Coronary artery (tissue), 2 donors: ENCODE measurements around the gene NT5C2.
A peak's percentile ranks its signal among the peaks of the same experiment; 100 is the strongest.

Experiments
- DNase-seq: peaks from one replicate; pipeline ENCODE4 v3.0.0-alpha.2; 2017; ENCODE audit warnings: low spot score
- H3K27ac ChIP-seq, 2 donors: fragments of 200-600 bp; sonication (generic); one replicate each; pipeline ENCODE4 v1.5.1; 2016 to 2019
- H3K4me3 ChIP-seq: fragments of 200-600 bp; sonication (generic); 2 replicates; pipeline ENCODE4 v1.5.1; 2016; ENCODE audit warnings: mild to moderate bottlenecking, moderate library complexity
- TF ChIP-seq, protein P1 (sequence below): fragments of 200-600 bp; sonication (generic); IDR thresholded peaks from one replicate; pipeline ENCODE4 v1.5.1; 2019; ENCODE audit warnings: antibody characterized with exemption

Gene NT5C2

DNA sequence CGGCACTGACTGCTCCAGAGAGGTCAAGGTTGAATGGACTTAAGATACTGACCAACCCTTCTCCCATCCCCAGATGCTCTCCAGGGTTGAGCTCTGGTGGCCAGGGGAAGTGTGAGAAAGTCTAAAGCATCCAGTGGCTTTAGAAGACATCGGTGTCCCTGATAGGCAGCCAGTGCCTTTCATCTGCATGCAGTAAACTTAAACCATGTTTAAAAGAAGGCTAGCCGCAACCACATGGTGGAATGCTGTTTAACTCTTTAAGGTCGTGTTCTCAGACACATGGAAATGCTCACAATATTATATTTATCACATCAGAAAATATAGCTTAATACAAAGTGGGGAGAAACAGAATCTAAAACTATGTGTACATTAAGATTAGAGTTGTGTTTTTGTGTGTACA lies 138.0 kb downstream of the NT5C2 start:
- TF ChIP-seq, protein P1, sequence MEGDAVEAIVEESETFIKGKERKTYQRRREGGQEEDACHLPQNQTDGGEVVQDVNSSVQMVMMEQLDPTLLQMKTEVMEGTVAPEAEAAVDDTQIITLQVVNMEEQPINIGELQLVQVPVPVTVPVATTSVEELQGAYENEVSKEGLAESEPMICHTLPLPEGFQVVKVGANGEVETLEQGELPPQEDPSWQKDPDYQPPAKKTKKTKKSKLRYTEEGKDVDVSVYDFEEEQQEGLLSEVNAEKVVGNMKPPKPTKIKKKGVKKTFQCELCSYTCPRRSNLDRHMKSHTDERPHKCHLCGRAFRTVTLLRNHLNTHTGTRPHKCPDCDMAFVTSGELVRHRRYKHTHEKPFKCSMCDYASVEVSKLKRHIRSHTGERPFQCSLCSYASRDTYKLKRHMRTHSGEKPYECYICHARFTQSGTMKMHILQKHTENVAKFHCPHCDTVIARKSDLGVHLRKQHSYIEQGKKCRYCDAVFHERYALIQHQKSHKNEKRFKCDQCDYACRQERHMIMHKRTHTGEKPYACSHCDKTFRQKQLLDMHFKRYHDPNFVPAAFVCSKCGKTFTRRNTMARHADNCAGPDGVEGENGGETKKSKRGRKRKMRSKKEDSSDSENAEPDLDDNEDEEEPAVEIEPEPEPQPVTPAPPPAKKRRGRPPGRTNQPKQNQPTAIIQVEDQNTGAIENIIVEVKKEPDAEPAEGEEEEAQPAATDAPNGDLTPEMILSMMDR = no peak
- DNase-seq = no peak

DNA sequence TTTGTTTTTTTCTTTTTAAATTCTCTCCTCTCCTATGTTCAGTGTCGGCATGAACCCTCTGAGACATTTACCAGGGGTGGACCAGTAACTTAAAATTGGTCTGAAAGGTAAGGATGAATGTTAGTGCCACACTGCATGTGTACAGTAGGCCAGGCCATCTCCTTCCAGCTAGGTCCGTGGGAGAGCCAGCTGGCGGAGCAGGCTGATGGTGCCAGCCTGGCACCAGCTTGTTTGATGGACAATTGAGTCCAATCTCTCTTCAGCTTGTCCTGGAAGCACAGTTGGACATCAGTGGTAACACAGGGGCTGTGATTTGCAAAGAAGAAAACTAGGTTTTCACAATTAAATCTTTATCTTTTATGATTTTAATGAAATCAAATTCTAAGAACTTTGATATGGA lies 138.5 kb downstream of the NT5C2 start:
- DNase-seq = no peak
- TF ChIP-seq, protein P1 = no peak
- H3K27ac ChIP-seq = peak overlapping the region; percentile 52 to 76
- H3K4me3 ChIP-seq = no peak overlapping the region

More for the DNA sequence above, 138.0 kb downstream of the NT5C2 start:
- Histone ChIP-seq H3K4me3 (no peak overlapping the region), H3K27ac (peak overlapping the region; percentile 33 to 76)

DNA sequence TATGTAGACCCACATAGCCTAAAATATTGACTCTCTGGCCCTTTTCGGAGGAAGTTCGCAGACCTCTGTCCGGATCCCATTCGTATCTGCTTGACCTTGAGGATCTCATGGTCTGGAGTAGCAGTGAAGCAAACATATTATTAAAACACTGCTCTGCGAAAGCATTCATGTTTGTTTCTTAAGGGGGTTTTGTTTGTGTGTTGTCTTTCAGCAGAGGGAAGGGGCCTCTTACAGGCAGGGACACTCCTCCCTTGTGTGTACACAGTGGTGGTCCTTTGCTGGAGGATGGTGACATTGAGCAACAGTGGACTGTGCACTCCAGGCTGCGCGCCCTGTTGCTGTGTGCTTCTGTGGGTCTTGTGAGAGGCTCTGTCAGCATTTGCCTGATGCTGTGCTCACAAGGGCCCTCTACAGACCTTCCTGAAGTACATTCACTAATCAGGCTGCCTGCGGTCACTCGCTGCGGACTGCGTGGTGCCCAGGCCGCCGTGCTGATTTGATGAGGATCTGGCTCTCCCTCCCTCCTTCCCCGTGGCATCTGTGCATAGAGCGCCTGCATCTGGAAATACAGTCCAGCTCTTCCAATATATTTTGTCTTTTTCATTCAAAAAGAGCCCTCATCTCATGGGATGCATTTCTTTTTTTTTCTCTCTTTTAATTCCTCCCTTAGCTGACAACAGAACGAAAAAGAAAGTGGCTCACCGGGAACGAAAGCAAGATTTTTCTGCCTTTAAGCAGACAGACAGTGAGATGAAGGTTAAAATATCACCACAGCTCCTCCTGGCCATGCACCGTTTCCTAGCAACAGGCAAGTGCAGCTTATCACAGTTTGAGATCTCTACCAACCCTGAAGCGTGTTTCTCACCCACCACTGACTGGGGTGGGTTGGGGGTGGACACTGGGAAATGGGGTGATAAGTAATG lies 139.2 kb downstream of the NT5C2 start:
- DNase-seq = peak; percentile 80

DNA sequence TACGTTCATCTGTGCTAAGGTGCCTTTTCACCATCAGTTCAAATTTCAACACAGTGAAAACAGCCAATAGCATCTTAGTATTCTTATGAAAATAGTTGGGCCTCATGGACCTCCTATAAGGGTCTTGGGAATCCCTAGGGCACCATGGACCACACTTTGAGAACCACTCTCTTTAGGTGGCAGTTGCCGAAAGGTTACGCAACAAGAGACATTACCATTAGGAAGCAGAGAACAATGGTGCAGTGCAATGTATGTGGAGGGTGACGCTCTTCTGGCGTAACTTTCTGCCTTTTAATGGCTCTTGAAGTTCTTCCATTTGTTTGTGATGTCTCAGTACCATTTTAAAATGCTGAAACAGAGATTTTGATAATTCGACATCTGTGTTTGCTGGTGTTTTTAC lies 143.8 kb downstream of the NT5C2 start:
- Histone ChIP-seq H3K4me3 (no peak overlapping the region), H3K27ac (peak overlapping the region in 1 of 2 donors; percentile 24)
- no peak for DNase-seq
- TF ChIP-seq, protein P1 = no peak

More for the DNA sequence above, 139.2 kb downstream of the NT5C2 start:
- TF ChIP-seq, protein P1 = peak; percentile 15
- Histone ChIP-seq H3K4me3 (peak overlapping the region; percentile 40), H3K27ac (peak overlapping the region; percentile 52 to 76)

DNA sequence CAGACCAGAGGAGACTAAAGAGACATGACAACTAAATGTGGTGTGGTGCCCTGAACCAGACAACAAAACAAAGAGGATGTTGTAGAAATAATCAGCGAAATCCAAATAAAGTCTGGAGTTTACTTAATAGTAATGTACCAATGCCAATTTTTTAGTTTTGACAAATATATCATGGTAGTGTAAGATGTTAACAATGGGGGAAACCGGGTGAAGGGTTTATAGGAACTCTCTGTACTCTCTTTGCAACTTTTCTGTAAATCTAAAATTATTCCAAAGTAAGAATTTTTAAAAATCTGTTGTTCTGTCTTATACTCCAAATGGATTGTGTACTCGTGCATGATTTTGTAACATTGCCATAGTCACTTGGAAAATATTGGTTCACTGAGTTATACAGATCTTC lies 145.7 kb downstream of the NT5C2 start:
- TF ChIP-seq, protein P1 = no peak
- Histone ChIP-seq H3K4me3 (no peak overlapping the region), H3K27ac (peak overlapping the region in 1 of 2 donors; percentile 89)
- no peak for DNase-seq

DNA sequence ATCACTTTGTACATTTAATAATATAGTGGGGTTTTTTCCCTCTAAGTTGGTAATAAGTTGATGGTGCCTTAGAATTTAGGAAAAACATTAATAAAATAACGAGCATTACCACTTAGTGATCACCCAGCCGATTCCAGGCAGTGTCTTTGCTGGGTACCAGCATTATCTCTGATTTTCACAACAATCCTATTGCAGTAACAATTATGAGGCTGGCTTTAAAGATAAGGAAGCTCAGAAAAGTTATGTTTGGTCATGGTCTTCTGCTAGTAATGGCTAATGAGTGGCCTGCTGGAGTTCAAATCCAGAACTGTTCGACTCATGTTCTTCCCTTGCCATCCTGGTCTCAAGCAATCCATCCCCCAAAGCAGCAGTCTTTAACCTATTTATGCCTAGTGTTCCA lies 147.1 kb downstream of the NT5C2 start:
- Histone ChIP-seq H3K27ac (peak overlapping the region; percentile 77 to 89), H3K4me3 (no peak overlapping the region)
- no peak for DNase-seq
- TF ChIP-seq, protein P1 = no peak
